ENCODE measurements around the gene ZNF580.

The ZNF580 gene

GRCh38 chr19:55647732-55648584 lies 7.2 kb downstream of the ZNF580 start, which contains the start of gene CCDC106:
TSS of gene CCDC106 (plus strand) at chr19:55648212. CDS start at chr19:55649047, 835 bp downstream.
- peak; percentile 72 for DNase-seq (ENCODE audit: low spot score)

GRCh38 chr19:55648585-55649267 lies 7.9 kb downstream of the ZNF580 start:
- no peak for DNase-seq (ENCODE audit: low spot score)

GRCh38 chr19:55649268-55650125 lies 8.7 kb downstream of the ZNF580 start:
- DNase-seq (ENCODE audit: low spot score): no peak

GRCh38 chr19:55650126-55650557 lies 9.3 kb downstream of the ZNF580 start:
- no peak for DNase-seq (ENCODE audit: low spot score)

- no peak for DNase-seq (ENCODE audit: low spot score)
Measured at GRCh38 chr19:55650602-55651230, 9.9 kb downstream of the ZNF580 start.

- DNase-seq (ENCODE audit: low spot score): no peak
Measured at GRCh38 chr19:55651236-55651635, 10.4 kb downstream of the ZNF580 start.

- no peak for DNase-seq (ENCODE audit: low spot score)
Measured at GRCh38 chr19:55652311-55653128, 11.7 kb downstream of the ZNF580 start.

GRCh38 chr19:55653651-55654322 lies 13.0 kb downstream of the ZNF580 start:
- DNase-seq (ENCODE audit: low spot score): peak; percentile 97

GRCh38 chr19:55654323-55654867 lies 13.6 kb downstream of the ZNF580 start:
- peak; percentile 95 for DNase-seq (ENCODE audit: low spot score)

- DNase-seq (ENCODE audit: low spot score): peak; percentile 99
Measured at GRCh38 chr19:55654868-55655647, 14.3 kb downstream of the ZNF580 start, which contains the start of gene U2AF2. TSS of gene U2AF2 (plus strand) at chr19:55655035. CDS start at chr19:55655105, 70 bp downstream.

GRCh38 chr19:55655648-55656040 lies 14.8 kb downstream of the ZNF580 start:
- DNase-seq (ENCODE audit: low spot score): no peak

GRCh38 chr19:55656552-55656951 lies 15.8 kb downstream of the ZNF580 start:
- no peak for DNase-seq (ENCODE audit: low spot score)

- no peak for DNase-seq (ENCODE audit: low spot score)
Measured at GRCh38 chr19:55656988-55657747, 16.4 kb downstream of the ZNF580 start.

GRCh38 chr19:55658846-55659459 lies 18.2 kb downstream of the ZNF580 start:
- DNase-seq (ENCODE audit: low spot score): no peak

GRCh38 chr19:55659822-55660221 lies 19.0 kb downstream of the ZNF580 start:
- DNase-seq (ENCODE audit: low spot score): no peak

- no peak for DNase-seq (ENCODE audit: low spot score)
Measured at GRCh38 chr19:55660404-55660803, 19.6 kb downstream of the ZNF580 start.

GRCh38 chr19:55660991-55661390 lies 20.2 kb downstream of the ZNF580 start:
- DNase-seq (ENCODE audit: low spot score): no peak

- DNase-seq (ENCODE audit: low spot score): no peak
Measured at GRCh38 chr19:55661826-55662225, 21.0 kb downstream of the ZNF580 start.

Measured in AG08396 (cell line).